H9 (cell line): Measurements from ENCODE around the gene CDC42EP5. TPM values are rescaled to one million over a fixed set of nuclear protein-coding genes. Genes with fewer than 3 reads are reported as not detected.

Experiments
- DNase-seq: peaks from one replicate; pipeline ENCODE4 v3.0.0-alpha.2; 2017
- H2AFZ ChIP-seq: one replicate; pipeline ENCODE4 v1.6.1; 2013; ENCODE audit warnings: mild to moderate bottlenecking, low read length, control low read depth, moderate library complexity
- H2AK5ac ChIP-seq: 2 replicates; pipeline ENCODE4 v1.6.1; 2013; ENCODE audit warnings: low read length, control low read depth, mixed read lengths; ENCODE audit not compliant: insufficient read length
- H2BK120ac ChIP-seq: one replicate; pipeline ENCODE4 v1.6.1; 2013; ENCODE audit warnings: low read depth, mild to moderate bottlenecking, low read length, control low read depth, inconsistent platforms; ENCODE audit not compliant: poor library complexity, severe bottlenecking
- H2BK12ac ChIP-seq: 2 replicates; pipeline ENCODE4 v1.6.1; 2013; ENCODE audit warnings: low read length, control low read depth, mixed read lengths, low read depth; ENCODE audit not compliant: insufficient read length
- H2BK15ac ChIP-seq: 2 replicates; pipeline ENCODE4 v1.6.1; 2013; ENCODE audit warnings: low read depth, low read length, control low read depth
- H2BK20ac ChIP-seq: one replicate; pipeline ENCODE4 v1.6.1; 2013; ENCODE audit warnings: low read depth, mild to moderate bottlenecking, low read length, control low read depth, inconsistent platforms; ENCODE audit not compliant: poor library complexity, severe bottlenecking
- H2BK5ac ChIP-seq: 2 replicates; pipeline ENCODE4 v1.6.1; 2013; ENCODE audit warnings: low read length, control low read depth, mixed read lengths; ENCODE audit not compliant: insufficient read length
- H3K14ac ChIP-seq: 2 replicates; pipeline ENCODE4 v1.6.1; 2013; ENCODE audit warnings: low read length, control low read depth; ENCODE audit not compliant: insufficient read depth
- H3K18ac ChIP-seq: 2 replicates; pipeline ENCODE4 v1.6.1; 2013; ENCODE audit warnings: low read depth, mild to moderate bottlenecking, mixed read lengths, low read length, control low read depth; ENCODE audit not compliant: insufficient read length
- H3K23ac ChIP-seq: 2 replicates; pipeline ENCODE4 v1.6.1; 2013; ENCODE audit warnings: low read length, control low read depth, mixed read lengths, low read depth; ENCODE audit not compliant: insufficient read length
- H3K23me2 ChIP-seq: 2 replicates; pipeline ENCODE4 v1.6.1; 2013; ENCODE audit warnings: low read depth, mild to moderate bottlenecking, mixed read lengths, low read length, control low read depth; ENCODE audit not compliant: insufficient read length, poor library complexity, severe bottlenecking
- H3K27ac ChIP-seq: 2 replicates; pipeline ENCODE4 v1.5.1; 2013; ENCODE audit warnings: low read length, control low read depth, mixed read lengths, low read depth; ENCODE audit not compliant: insufficient read length
- H3K27me3 ChIP-seq: 2 replicates; pipeline ENCODE4 v1.6.1; 2013; ENCODE audit warnings: low read length, control low read depth, inconsistent platforms; ENCODE audit not compliant: insufficient read depth
- H3K4ac ChIP-seq: 2 replicates; pipeline ENCODE4 v1.6.1; 2013; ENCODE audit warnings: low read depth, mild to moderate bottlenecking, control low read depth, inconsistent platforms, low read length, moderate library complexity
- H3K4me1 ChIP-seq: 2 replicates; pipeline ENCODE4 v1.6.1; 2013; ENCODE audit warnings: low read length, control low read depth, inconsistent platforms; ENCODE audit not compliant: insufficient read depth
- H3K4me2 ChIP-seq: 2 replicates; pipeline ENCODE4 v1.6.1; 2013; ENCODE audit warnings: low read length, control low read depth, mixed read lengths; ENCODE audit not compliant: insufficient read length, insufficient read depth
- H3K56ac ChIP-seq: 2 replicates; pipeline ENCODE4 v1.6.1; 2013; ENCODE audit warnings: low read depth, mild to moderate bottlenecking, mixed read lengths, low read length, control low read depth; ENCODE audit not compliant: insufficient read length
- H3K79me1 ChIP-seq: 2 replicates; pipeline ENCODE4 v1.6.1; 2013; ENCODE audit warnings: low read depth, mild to moderate bottlenecking, moderate library complexity, low read length, control low read depth, inconsistent platforms; ENCODE audit not compliant: insufficient read depth, poor library complexity, severe bottlenecking
- H3K79me2 ChIP-seq: 2 replicates; pipeline ENCODE4 v1.6.1; 2013; ENCODE audit warnings: low read length, control low read depth, inconsistent platforms; ENCODE audit not compliant: insufficient read depth
- H3K9ac ChIP-seq: 2 replicates; pipeline ENCODE4 v1.6.1; 2013; ENCODE audit warnings: low read length, control low read depth, mixed read lengths; ENCODE audit not compliant: insufficient read length; ENCODE audit errors: extremely low read depth
- H3K9me3 ChIP-seq: one replicate; pipeline ENCODE4 v1.6.1; 2013; ENCODE audit warnings: low read depth, low read length, inconsistent platforms; ENCODE audit not compliant: control insufficient read depth
- H3T11ph ChIP-seq: one replicate; pipeline ENCODE4 v1.6.1; 2013; ENCODE audit warnings: mild to moderate bottlenecking, low read length, control low read depth, inconsistent platforms
- H4K20me1 ChIP-seq: one replicate; pipeline ENCODE4 v1.6.1; 2013; ENCODE audit not compliant: control insufficient read depth, insufficient read length, insufficient read depth
- H4K5ac ChIP-seq: 2 replicates; pipeline ENCODE4 v1.6.1; 2013; ENCODE audit warnings: low read depth, mild to moderate bottlenecking, mixed read lengths, low read length, control low read depth; ENCODE audit not compliant: insufficient read length
- H4K8ac ChIP-seq: replicated peaks from 2 replicates; pipeline ENCODE4 v1.6.1; 2013; ENCODE audit warnings: low read length, control low read depth, mixed read lengths, low read depth; ENCODE audit not compliant: insufficient read length
- H4K91ac ChIP-seq: 2 replicates; pipeline ENCODE4 v1.6.1; 2013; ENCODE audit warnings: low read depth, mild to moderate bottlenecking, moderate library complexity, mixed read lengths, low read length, control low read depth; ENCODE audit not compliant: insufficient read length
- H3K27ac Mint-ChIP-seq, 3 experiments: 2 replicates in 2 of 3; 3 replicates in 1 of 3; pipeline ENCODE4 v1.8.0; 2020 to 2021; ENCODE audit warnings: mixed read lengths in 3 of 3, mild to moderate bottlenecking in 1 of 3, moderate library complexity in 1 of 3
- H3K27me3 Mint-ChIP-seq: 2 replicates; pipeline ENCODE4 v1.8.0; 2021; ENCODE audit warnings: low read depth, mild to moderate bottlenecking, moderate library complexity, mixed read lengths
- H3K36me3 Mint-ChIP-seq, 3 experiments: 2 replicates in 2 of 3; 3 replicates in 1 of 3; pipeline ENCODE4 v1.8.0; 2020 to 2021; ENCODE audit warnings: low read depth in 3 of 3, mixed read lengths in 3 of 3; ENCODE audit not compliant: insufficient read depth in 1 of 3
- H3K4me1 Mint-ChIP-seq, 2 experiments: 2 replicates each; pipeline ENCODE4 v1.8.0; 2020; ENCODE audit warnings: mixed read lengths in 2 of 2
- H3K4me3 Mint-ChIP-seq, 2 experiments: 2 replicates in 1 of 2; 3 replicates in 1 of 2; pipeline ENCODE4 v1.8.0; 2020 to 2021; ENCODE audit warnings: mild to moderate bottlenecking in 2 of 2, mixed read lengths in 2 of 2, moderate library complexity in 1 of 2
- H3K9me3 Mint-ChIP-seq, 2 experiments: 2 replicates in 1 of 2; 3 replicates in 1 of 2; pipeline ENCODE4 v1.8.0; 2020; ENCODE audit warnings: mild to moderate bottlenecking in 2 of 2, mixed read lengths in 2 of 2, moderate library complexity in 1 of 2
- CTCF ChIP-seq: fragments of 200-600 bp; sonication (generic); conservative IDR thresholded peaks from 3 replicates; pipeline ENCODE4 v1.8.0; 2021; ENCODE audit warnings: antibody characterized with exemption, mild to moderate bottlenecking
- WGBS: extraction: QIAGEN DNeasy Blood & Tissue Kit; methylation state at CpG from one replicate; pipeline ENCODE4 v1.1.7; 2013; ENCODE audit warnings: missing lambda C conversion rate, low lambda C conversion rate, mixed read lengths; ENCODE audit not compliant: insufficient read length; ENCODE audit errors: extremely low coverage; 5-methylcytosine and 5-hydroxymethylcytosine counted together
- total RNA-seq: library from RNA; stranded (reverse); gene quantifications from 2 replicates; pipeline ENCODE4 v1.2.1, GENCODE V29; 2021

Gene CDC42EP5
- total RNA-seq, 1 experiment from 2014 or later = 1.6 TPM

DNA sequence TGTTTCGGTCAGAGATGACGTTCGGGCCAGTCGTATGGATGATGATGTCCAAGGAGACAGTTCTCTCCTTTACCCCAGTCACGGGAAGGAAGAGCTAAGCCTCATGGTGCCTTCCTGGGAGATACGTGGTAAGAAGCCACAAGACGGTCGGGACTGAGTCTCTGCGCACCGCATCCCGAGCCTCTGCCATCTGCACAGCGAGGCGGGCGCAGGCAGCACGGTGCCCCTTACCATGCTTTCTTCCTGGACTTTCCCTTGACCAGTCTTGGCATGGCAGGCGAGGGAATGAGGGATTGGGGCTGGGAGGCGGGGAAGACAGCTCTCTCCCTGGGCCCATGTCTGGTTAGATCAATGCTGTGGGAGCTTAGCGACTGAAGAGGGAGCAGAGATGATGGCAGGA lies 19.5 kb upstream of the CDC42EP5 start:
- Histone ChIP-seq H3K18ac (no peak overlapping the region), H4K20me1 (no peaks in the 10 kb centered on the region), H3K14ac (no peak overlapping the region), H3K9ac (no peak overlapping the region), H3K56ac (no peak overlapping the region), H3K9me3 (peaks cover 42% of the 10 kb centered on the region), H2BK15ac (no peak overlapping the region), H3K79me2 (no peaks in the 10 kb centered on the region), H3K4ac (no peak overlapping the region), H3K27me3 (no peaks in the 10 kb centered on the region), H4K91ac (no peak overlapping the region), H4K8ac (no peak overlapping the region), H2BK20ac (no peak overlapping the region), H2AK5ac (no peak overlapping the region), H2BK5ac (no peak overlapping the region), H3K79me1 (no peaks in the 10 kb centered on the region), H2AFZ (no peak overlapping the region), H3T11ph (no peak overlapping the region), H3K4me1 (no peaks in the 10 kb centered on the region), H2BK120ac (no peak overlapping the region), H3K27ac (no peak overlapping the region), H3K4me2 (no peak overlapping the region), H4K5ac (no peak overlapping the region), H3K23me2 (no peaks in the 10 kb centered on the region), H2BK12ac (no peak overlapping the region), H3K23ac (no peak overlapping the region)
- Mint-ChIP-seq H3K36me3 (peaks cover 8 to 9% (median 8%) of the 10 kb centered on the region in 3 experiments; a peak in 6 of 7 replicates), H3K27ac (no peak overlapping the region), H3K4me3 (no peak overlapping the region), H3K4me1 (no peaks in the 10 kb centered on the region), H3K9me3 (peaks cover 75 to 96% of the 10 kb centered on the region in 2 experiments), H3K27me3 (peaks cover 4% of the 10 kb centered on the region; the same call in 1 of the 2 replicates)
- TF ChIP-seq CTCF = no peak
- no CpG with 5 or more reads among the region's 18 CpGs for WGBS
- no peak for DNase-seq
